NCI-H446 treated with DMSO at 0.1 percent for 48 hours (cell line): ENCODE measurements around the gene ZKSCAN5.

Experiments
- DNase-seq: peaks from one replicate; lab custom pipeline; 2025; lab: John Stamatoyannopoulos, UW

Gene ZKSCAN5

DNA sequence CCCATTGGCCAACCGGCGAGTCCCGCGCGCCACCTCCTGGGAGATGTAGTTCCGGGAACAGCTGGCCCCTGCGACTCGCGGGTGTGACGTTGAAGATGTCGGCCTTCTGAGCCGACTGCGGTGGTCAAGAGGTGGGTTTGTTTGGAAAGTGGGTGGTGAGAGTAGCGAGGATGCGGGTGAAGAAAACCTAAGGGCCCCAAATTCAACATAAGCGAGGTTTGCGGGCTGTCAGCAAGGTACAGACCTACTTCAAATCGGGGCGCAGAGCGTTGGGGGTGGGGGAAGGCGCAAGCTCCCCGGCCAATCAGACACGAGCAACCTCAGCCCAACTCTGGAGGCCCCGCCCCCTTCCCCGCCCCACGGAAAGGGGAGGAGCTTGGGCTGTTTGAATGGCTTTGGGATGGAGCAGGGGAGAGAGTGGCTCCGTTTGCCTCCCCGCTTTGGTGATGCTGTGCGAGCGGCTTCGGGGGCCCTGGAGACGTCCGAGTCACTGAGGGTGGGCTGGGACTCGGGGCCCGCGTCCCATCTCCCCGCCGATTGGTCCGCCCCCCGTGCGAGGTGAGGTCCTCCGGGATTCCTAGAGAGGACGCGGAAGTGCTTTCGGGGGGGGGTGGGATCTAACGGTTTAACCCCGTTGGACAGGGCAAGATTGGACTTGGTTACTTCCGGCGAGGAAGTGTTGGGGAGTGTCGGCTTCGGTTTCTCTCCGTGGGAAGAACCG is at the start of gene ZKSCAN5:
ZKSCAN5 (plus strand) TSS at position 60 of the 721 bp plus-strand sequence. CDS start 1,383 bp downstream, outside the sequence.
- DNase-seq = peak; percentile 87

DNA sequence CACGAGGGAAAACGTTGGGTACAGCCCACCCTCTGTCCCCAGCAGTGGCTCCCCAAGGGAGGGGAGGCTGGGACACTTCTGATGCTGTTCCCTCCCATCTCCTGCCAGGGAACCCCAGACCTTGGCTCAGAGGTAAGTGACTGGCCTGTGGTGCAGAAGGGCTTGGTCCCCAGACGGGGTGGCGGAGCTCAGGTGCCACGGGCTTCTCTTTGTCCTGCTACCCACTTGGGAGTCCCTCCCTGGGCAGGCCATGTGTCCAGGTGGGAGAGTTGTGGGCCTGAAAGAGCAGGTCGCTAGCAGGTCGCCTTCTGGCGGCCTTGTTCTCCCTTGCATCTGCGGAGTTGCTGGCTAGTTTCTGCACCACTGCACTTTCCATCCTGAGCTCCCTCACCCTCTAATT is 48.6 kb upstream of the ZKSCAN5 start:
- DNase-seq = no peak

DNA sequence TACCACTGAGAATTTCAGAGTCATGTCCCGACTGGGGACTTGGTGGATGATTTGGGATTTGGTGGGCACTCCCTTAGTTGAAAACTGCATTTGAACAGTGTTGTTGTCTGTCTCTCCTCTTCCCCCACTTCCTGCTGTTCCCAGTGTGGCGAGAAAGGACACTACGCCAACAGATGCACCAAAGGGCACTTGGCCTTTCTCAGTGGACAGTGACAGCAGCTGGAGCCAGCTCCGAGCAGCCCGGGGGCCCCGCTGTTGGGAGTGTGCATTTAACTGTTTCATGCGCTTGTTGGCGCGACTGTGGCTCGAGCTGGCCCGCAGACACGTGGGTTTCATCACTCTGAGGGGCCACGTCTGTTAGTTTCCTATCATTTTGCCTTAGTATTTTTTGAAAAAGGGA is 48.2 kb upstream of the ZKSCAN5 start:
- DNase-seq = no peak

DNA sequence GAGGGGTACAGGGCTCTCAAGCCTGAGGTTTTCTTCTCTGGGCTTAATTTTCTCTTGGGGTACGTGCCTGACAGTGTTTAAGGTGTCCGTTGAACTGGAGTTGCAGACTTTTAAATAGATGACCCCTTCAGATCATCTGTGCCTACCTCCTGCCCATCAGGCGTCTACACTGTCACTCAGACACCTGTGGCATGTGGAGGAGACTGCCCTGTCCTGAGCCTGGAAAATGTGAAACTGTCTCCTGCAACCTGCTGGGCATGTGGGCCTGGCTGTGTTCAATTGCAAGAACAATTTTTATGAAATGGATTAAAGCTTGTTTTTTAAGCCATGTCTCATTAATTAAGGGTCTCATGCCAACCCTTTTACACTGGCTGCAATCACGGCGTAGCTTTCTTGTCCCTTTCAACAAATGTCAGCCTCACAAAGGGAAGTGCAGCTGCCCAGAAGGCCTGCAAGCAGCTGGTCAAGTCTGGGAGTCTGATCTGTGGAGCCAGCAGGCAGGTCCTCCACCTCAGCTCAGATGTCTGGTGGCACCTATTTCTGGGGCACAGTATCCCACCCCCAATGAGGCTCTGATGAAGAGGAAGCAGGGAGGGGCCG is 47.3 kb upstream of the ZKSCAN5 start:
- DNase-seq = no peak

DNA sequence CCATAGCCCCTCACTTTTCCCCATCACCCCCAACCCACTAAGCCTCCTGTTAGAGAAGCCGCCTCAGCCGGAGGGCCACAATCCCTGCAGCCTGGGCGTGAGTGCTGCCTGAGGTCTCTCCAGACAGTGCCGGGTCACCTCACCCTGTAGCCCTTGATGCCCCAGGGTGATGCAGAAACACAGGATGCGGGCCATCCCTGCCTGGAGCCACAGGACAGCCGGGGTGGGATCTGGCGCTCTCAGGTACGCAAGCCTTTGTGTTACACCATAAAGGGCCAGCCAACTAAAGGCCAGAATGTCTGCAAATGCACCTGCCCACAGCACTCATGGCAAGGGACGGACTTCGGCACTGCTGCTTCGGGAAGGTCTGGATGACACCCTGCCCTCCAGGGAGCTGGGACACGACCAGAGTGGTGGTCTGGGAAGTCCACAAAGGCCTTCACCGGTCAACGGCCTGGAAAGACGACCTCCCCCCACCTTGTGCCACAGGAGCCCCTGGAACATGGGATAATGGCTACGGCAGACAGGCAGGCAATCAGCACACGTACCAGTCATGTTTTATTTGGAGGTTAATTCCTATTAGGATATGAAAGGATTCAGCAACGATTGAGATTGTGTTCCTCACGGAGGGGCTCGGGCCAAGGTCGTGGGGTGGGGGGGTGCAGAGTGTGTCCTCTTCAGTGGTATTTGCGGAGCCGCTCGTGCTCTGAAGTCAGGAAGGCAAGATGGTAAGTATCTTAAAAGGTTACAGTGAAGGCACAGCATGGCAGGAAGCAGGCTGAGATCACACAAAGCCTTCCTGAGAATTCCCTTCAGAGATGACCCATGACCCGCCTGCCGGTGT is 46.6 kb upstream of the ZKSCAN5 start:
- no peak for DNase-seq

DNA sequence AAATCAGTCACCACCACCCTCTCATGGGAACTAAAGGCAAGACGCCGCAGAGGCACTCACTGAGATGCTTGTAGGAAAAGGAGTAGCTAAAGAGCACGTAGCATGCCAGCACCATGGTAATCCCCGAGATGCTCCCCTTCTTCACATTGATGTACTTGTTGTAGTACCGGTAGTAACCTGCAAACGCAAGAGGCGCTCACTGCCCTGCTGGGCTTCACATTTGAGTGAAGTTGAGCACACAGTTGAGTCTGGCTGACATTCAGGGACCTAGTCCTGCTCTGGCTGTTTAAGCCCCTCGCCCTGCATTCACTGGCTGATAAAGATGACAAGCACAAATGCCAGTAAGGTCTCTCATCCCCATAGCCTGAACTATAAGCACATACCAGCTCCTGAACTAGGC is 45.4 kb upstream of the ZKSCAN5 start:
- no peak for DNase-seq

DNA sequence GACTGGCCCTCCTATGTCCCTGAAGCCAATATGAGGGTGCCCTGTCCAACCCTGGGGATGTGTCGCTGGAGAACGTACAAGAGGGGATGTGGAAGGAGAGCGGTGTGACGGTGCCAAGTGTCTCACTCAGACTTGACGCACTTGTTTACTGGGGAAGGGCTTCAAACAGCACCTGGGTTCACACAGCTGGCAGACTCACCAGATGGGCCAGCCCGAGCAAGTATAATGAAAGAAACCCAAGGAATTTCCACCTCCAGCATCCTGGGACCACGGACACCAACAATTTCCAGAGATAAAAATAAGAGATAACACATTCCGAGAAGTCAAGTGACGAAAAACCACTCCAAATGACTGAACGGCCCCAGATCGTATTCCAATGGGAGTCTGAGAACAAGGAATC is 43.8 kb upstream of the ZKSCAN5 start:
- no peak for DNase-seq

DNA sequence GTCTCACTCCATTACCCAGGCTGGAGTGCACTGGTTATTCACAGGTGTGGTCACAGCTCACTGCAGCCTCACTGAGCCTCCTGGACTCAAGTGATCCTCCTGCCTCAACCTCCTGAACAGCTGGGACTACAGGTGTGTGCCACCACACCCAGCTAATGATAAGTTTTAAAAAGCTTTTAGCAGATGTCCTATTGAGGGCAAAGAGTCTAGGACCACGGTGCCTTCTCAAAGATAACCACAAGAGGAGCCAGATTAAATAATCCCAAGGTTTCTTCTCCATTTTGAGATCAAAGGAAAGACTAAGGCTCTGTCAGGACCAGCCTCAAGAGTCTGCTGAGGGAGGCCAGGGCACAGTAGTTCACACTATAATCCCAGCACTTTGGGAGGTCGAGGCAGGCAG is 43.2 kb upstream of the ZKSCAN5 start:
- DNase-seq = no peak

DNA sequence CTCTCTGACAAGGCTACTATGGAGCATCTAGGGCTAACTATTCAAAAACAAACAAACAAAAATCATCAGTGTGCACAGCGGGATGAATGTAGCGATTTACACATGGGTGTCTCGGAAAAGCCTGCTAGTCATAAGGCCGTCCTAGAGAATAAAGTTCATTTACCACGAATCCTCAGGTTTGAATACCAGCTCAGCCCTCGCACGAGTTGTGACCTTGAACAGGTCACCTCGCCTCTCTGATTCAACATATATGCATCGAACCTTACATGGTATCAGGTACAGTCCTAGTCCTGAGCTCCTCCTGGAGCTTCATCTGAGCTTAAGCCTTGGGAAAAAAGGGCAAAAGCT is 39.1 kb upstream of the ZKSCAN5 start:
- DNase-seq = no peak

DNA sequence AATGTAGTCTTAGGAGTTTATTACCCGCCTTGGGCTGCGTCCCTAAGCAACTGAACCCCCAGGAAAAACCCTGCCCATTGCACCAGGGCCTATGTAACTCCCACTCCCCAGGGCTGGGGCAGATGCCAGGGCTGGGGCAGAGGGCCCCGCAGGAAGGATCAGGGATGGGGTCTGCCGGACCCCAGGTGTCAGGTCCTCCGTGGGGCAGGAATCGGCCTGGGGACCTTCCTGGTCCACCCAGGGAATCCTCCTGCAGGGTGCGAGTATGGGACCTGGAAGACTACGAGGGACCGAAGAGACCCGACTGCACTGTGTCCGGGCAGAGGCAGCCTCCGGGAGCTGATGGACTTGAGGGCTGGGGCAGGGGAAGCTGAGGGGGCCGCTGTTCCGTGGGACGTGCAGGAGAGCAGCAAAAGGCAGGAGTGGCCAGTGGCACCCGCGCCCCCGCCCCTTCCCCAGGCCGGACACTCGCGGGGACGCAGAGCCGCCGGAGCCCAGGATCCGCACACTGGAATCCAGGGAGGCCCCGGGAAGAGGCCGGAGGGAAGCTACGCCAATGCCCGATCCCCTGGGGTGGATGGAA is 36.0 kb upstream of the ZKSCAN5 start:
- no peak for DNase-seq

DNA sequence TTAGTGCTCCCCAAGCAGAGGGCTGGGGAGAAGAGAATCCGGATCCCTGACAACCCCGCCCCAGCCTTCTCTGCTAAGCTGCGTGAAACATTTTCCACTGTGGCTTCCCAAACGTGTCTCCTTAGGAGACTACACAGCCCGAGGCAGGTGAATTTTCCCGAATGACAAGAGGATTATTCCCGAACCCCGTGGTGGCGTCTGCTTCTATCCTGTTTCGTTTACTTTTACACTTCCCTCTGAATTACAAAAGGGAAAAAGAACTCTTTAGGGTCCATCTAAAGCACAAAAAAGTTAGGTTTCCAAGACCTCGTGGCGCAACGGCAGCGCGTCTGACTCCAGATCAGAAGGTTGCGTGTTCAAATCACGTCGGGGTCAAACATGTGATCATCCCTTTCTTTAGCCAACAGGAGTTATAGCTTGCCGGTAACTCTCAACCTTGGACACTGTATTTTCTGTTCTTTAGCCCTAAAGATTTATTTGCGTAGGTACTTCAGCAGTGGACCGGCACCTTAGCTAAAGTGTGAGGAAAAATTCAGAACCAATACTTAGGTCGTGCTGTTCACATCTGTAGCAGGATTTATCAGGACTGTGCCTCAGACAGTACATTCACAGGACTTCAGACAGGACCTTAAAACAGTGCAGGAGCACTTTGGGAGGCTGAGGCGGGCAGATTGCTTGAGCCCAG is 34.9 kb upstream of the ZKSCAN5 start:
- DNase-seq = no peak

DNA sequence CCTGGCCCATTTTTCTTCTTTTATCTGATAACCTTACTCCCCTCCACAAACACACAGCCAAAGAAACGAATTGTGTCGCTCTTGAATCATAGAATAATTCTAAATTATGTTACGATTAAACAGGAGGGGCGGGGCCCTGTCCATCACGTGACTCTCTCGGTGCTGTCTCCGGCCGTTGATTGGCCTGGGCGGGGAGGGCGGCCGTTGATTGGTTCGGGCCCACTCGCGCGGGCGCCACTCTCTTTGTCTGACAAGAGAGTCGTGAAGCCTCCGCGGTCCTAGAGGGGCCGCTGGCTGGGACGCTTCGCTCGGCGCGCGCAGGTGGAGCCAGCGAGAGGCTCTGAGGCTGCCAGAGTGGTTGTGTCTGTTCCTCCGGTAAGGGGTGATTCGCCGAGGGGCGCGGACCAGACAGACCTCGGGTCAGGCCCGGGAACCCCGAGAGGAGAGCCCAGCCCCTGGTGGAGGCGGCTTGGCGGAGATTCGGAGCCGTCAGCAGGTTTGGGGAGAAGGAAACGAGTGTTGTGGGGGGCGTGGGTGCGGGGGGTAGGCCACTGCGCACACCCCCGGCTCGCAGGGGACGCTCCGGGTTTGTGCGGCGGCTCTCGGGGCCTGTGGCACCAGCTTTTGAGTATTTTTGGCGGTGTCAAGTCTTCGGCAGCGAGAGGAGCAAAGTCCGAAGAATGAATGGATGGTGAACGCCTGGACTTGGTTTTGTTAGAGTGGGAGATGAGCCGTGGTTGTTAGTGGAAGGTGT is 31.7 kb upstream of the ZKSCAN5 start, which contains the start of gene ZNF789:
ZNF789 (plus strand) TSS at position 330 of the 754 bp plus-strand sequence. CDS start 3,567 bp downstream, outside the sequence.
- peak; percentile 87 for DNase-seq

DNA sequence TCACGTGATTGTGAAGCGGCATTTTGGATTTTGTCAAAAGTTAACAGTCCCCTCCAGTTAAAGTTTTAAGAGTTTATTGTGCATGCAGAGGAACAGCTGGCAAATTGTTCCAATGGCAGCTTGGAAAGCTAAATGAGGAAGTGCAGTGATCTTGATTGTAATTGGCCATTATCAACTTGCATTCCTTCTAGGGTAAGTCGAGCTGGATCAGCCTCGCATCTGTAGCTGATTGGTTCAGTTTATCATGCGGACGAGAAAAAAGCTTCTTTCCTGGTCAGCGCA is 31.2 kb upstream of the ZKSCAN5 start:
- DNase-seq = peak; percentile 15

DNA sequence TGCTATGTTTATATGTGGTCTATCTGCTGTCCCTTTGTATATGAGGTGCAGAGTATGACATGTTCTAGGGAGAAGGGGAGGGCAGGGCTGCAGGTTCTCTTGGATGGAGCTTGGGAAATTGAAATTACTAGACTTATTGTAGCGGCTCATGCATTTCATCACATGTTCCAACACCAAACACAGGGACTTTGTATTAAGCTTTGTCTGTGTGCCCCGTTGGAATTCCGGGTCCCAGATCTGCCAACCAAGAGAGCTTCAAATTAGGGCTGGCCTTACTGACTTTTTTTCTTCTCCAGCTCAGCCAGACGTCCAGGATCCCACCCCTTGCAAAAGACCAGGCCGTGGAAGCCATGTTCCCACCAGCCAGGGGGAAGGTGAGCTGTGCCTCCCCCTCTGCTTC is 28.4 kb upstream of the ZKSCAN5 start:
- no peak for DNase-seq

DNA sequence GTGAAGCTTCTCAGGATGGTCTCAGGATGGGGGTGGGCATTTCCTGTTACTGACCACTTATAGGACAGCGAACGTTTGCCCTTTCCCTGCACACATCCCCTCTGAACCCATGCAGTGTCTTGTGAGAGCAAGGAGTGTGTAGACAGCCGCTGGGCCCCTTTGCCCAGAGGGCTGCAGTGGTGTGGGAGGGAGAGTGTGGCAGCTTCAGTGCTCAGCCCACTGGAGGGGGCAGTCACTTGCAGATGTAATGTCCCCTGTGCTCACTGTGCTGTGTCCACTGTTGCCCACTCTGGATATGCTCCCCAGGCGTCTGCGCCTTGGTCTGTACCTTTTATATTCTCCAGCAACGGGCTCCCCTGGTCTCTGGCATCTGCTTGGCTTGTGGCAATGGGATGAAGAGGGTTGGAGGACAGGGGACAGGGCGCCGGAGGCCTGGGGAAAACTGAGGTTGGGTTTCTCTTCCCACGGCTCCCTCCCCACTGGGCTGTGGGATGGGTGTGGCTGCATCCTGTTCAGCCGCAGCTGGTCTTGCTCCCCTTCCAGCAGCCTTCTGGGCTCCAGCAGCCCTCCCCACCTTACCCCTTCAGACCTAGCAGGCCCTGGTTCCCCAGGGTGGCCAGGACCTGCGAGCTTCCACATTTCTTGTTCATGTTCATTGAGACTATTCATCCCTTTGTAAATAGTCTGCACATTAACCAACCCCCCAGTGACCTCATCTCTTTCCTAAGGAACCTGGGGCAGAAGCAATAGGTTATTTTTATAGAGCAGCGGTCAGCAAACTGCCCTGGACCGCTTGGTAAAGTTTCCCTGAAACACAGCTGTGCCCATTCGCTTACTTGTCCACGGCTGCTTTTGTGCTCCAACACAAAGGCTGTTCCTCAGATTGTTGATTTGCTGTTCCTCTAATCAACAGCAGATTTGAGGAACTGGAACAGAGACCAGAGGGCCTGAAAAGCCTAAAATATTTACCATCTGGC is 25.7 kb upstream of the ZKSCAN5 start:
- DNase-seq = no peak

DNA sequence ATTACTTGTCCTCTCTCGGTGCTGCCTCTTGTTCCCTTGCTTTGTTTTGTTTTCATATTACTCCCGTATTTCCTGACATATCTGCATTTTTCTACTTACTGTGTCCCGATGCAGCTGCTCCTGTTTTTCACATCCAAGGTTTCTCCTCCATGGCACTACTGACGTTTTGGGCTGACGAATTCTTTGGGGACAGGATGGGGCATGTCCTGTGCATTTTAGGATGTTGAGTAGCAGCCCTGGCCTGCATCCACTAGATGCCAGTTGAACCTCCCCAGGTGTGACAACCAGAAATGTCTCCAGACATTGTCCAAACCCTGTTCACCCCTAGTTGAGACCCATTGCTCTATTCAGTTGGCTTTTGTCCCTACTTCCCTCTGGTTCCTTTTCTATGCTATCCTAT is 19.4 kb upstream of the ZKSCAN5 start:
- DNase-seq = no peak

DNA sequence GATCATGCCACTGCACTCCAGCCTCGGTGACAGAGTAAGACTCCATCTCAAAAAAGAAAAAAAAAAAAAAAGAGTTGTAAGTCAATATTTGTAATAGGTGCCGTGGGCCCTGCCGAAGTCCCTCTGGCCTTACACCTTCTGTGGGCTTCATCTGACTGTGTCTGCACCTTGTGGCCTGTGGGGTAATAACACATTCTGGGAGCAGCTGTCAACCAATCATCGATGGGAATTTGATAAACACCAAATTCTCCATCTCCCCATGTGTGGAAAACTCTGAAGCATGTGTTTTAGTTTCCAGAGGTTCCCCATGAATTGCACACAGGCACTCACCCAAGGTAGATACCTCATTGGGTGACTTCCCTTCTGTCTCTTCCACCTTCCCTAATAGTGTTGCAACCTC is 15.2 kb upstream of the ZKSCAN5 start:
- no peak for DNase-seq

DNA sequence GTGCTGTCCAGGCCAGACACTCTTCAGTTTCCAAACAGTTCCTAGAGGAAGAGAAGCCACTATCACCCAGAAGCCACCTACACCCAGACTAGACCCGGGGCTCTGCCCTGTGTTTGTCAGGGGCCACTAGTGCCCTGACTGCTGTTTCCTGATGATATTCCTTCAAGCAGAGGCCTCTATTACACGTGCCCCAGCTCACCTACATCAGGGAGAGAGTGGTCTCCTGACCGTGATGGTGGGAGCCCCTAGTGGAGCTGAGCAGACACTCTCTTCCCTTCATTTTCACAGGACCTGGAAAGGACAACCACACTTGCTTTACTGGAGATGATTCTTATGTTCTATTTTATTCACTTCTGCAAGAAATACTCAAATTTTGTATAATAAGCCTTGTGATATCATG is 13.6 kb upstream of the ZKSCAN5 start:
- no peak for DNase-seq

DNA sequence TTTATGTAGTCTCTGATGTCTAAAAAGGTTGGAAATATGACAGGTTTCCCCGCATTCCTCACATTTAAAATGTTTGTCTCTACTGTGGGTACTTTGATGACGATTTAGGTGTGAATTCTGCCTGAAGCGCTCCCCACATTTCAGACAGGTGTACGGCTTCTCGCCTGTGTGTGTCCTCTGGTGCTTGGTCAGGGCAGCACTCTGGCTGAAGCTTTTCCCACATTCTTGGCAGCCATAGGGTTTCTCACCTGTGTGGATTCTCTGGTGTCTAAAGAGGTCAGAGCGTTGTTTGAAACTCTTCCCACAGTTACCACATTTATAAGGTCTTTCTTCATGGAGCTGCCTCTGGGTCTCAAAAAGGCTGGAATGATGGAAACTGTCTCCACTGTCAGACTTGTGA is 10.6 kb upstream of the ZKSCAN5 start:
- DNase-seq = no peak
